ENCODE data around the gene CAB39L.

GRCh38 chr13:49336655-49337054, 107.2 kb downstream of the CAB39L start:
- TF ChIP-seq CTCF (IDR thresholded peaks at IDR 0.05; ENCODE audit: insufficient read depth, low read depth, low read length) (no peak), EZH2 (IDR thresholded peaks at IDR 0.05; ENCODE audit: insufficient read depth, low read length) (no peak)

Measured in astrocyte (in vitro differentiated cells and primary cell).